Measurements from ENCODE around the gene FBXL19. TPM values are rescaled to one million over a fixed set of nuclear protein-coding genes. Genes with fewer than 3 reads are reported as not detected.

Gene FBXL19
- total and polyA plus RNA-seq, 2 of the 13 experiments (the other 11 are each of a cell fraction or from before 2014, with no cell fraction given) = 6.0 to 13.7 TPM

DNA sequence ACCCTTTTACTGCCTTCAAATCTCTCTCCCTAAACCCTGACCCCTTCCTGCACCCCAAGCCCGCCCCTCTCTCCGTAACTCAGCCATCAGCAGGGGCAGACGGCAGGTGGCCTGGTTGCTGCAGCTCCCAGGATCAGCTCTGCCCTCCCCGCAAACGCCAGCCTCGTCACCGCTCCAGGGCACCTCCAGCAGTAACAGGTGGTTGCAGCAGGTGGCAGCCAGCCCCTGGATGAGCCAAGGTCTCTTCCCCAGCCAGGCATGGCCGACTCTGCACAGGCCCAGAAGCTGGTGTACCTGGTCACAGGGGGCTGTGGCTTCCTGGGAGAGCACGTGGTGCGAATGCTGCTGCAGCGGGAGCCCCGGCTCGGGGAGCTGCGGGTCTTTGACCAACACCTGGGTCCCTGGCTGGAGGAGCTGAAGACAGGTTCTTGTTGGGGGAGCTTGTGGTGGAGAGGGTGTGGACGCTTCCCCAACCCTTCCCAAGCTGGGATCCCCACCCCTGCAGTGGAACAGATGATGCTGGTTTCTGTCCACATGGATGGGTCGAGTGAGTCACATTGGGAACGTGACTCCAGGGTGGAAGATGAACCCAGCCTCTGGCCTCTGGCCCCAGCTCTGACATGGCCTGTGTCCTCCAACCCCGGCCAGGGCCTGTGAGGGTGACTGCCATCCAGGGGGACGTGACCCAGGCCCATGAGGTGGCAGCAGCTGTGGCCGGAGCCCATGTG is 62.2 kb downstream of the FBXL19 start (continued):
- TF ChIP-seq RARA (CRISPR knock-in tag; IDR thresholded peaks at IDR 0.05) (no peak), CC2D1A (CRISPR knock-in tag; IDR thresholded peaks at IDR 0.05) (no peak), ZNF674 (CRISPR knock-in tag; IDR thresholded peaks at IDR 0.05; ENCODE audit: low read depth) (no peak), ZNF792 (CRISPR knock-in tag; IDR thresholded peaks at IDR 0.05) (no peak; the same call in 1 of the 2 replicates), ZNF788 (CRISPR knock-in tag; IDR thresholded peaks at IDR 0.05; ENCODE audit: borderline replicate concordance) (no peak), SAFB2 (CRISPR knock-in tag; IDR thresholded peaks at IDR 0.05; ENCODE audit: borderline replicate concordance, low read depth) (no peak; the same call in 1 of the 2 replicates), STAT5B (CRISPR knock-in tag; IDR thresholded peaks at IDR 0.05) (no peak), CENPX (CRISPR knock-in tag; IDR thresholded peaks at IDR 0.05) (no peak), MED1 (CRISPR knock-in tag; IDR thresholded peaks at IDR 0.05) (peak; percentile 45), ZSCAN20 (CRISPR knock-in tag; IDR thresholded peaks at IDR 0.05; ENCODE audit: borderline replicate concordance) (0 out of 2 replicates have a peak, but pooled peaks have one; percentile 73), ZNF20 (CRISPR knock-in tag; IDR thresholded peaks at IDR 0.05) (no peak), TOE1 (CRISPR knock-in tag; IDR thresholded peaks at IDR 0.05) (no peak), ZFX (CRISPR knock-in tag; IDR thresholded peaks at IDR 0.05; ENCODE audit: low read depth) (peak; percentile 94), ZNF572 (CRISPR knock-in tag; IDR thresholded peaks at IDR 0.05) (0 out of 2 replicates have a peak, but pooled peaks have one; percentile 88), ZNF670 (CRISPR knock-in tag; IDR thresholded peaks at IDR 0.05; ENCODE audit: borderline replicate concordance) (no peak; the same call in 1 of the 2 replicates), NR3C1 (CRISPR knock-in tag; IDR thresholded peaks at IDR 0.05) (no peak), CBX1 (IDR thresholded peaks at IDR 0.05; ENCODE audit: low read depth) (no peak), ZNF563 (CRISPR knock-in tag; IDR thresholded peaks at IDR 0.05) (peak; percentile 24; the same call in 1 of the 2 replicates), ZNF326 (CRISPR knock-in tag; IDR thresholded peaks at IDR 0.05; ENCODE audit: borderline replicate concordance) (no peak), ZNF225 (CRISPR knock-in tag; IDR thresholded peaks at IDR 0.05) (no peak; the same call in 1 of the 2 replicates), MAFK (conservative IDR thresholded peaks at IDR 0.05 in 1 of 2, IDR thresholded peaks at IDR 0.05 in 1 of 2; ENCODE audit: low read length in 2 of 2) (no peak), ZNF160 (CRISPR knock-in tag; IDR thresholded peaks at IDR 0.05) (peak; percentile 66; the same call in 1 of the 2 replicates), ZNF589 (CRISPR knock-in tag; conservative IDR thresholded peaks at IDR 0.05) (no peak)
- TF ChIP-seq, protein P1, sequence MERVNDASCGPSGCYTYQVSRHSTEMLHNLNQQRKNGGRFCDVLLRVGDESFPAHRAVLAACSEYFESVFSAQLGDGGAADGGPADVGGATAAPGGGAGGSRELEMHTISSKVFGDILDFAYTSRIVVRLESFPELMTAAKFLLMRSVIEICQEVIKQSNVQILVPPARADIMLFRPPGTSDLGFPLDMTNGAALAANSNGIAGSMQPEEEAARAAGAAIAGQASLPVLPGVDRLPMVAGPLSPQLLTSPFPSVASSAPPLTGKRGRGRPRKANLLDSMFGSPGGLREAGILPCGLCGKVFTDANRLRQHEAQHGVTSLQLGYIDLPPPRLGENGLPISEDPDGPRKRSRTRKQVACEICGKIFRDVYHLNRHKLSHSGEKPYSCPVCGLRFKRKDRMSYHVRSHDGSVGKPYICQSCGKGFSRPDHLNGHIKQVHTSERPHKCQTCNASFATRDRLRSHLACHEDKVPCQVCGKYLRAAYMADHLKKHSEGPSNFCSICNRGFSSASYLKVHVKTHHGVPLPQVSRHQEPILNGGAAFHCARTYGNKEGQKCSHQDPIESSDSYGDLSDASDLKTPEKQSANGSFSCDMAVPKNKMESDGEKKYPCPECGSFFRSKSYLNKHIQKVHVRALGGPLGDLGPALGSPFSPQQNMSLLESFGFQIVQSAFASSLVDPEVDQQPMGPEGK (CRISPR knock-in tag; IDR thresholded peaks at IDR 0.05) = peak; percentile 51
- TF ChIP-seq, protein P2, sequence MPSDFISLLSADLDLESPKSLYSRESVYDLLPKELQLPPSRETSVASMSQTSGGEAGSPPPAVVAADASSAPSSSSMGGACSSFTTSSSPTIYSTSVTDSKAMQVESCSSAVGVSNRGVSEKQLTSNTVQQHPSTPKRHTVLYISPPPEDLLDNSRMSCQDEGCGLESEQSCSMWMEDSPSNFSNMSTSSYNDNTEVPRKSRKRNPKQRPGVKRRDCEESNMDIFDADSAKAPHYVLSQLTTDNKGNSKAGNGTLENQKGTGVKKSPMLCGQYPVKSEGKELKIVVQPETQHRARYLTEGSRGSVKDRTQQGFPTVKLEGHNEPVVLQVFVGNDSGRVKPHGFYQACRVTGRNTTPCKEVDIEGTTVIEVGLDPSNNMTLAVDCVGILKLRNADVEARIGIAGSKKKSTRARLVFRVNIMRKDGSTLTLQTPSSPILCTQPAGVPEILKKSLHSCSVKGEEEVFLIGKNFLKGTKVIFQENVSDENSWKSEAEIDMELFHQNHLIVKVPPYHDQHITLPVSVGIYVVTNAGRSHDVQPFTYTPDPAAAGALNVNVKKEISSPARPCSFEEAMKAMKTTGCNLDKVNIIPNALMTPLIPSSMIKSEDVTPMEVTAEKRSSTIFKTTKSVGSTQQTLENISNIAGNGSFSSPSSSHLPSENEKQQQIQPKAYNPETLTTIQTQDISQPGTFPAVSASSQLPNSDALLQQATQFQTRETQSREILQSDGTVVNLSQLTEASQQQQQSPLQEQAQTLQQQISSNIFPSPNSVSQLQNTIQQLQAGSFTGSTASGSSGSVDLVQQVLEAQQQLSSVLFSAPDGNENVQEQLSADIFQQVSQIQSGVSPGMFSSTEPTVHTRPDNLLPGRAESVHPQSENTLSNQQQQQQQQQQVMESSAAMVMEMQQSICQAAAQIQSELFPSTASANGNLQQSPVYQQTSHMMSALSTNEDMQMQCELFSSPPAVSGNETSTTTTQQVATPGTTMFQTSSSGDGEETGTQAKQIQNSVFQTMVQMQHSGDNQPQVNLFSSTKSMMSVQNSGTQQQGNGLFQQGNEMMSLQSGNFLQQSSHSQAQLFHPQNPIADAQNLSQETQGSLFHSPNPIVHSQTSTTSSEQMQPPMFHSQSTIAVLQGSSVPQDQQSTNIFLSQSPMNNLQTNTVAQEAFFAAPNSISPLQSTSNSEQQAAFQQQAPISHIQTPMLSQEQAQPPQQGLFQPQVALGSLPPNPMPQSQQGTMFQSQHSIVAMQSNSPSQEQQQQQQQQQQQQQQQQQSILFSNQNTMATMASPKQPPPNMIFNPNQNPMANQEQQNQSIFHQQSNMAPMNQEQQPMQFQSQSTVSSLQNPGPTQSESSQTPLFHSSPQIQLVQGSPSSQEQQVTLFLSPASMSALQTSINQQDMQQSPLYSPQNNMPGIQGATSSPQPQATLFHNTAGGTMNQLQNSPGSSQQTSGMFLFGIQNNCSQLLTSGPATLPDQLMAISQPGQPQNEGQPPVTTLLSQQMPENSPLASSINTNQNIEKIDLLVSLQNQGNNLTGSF (CRISPR knock-in tag; IDR thresholded peaks at IDR 0.05) = peak; percentile 61; the same call in 1 of the 2 replicates

Data from HepG2 (cell line).